ENCODE measurements around the gene ASIC4.

The ASIC4 gene

DNA sequence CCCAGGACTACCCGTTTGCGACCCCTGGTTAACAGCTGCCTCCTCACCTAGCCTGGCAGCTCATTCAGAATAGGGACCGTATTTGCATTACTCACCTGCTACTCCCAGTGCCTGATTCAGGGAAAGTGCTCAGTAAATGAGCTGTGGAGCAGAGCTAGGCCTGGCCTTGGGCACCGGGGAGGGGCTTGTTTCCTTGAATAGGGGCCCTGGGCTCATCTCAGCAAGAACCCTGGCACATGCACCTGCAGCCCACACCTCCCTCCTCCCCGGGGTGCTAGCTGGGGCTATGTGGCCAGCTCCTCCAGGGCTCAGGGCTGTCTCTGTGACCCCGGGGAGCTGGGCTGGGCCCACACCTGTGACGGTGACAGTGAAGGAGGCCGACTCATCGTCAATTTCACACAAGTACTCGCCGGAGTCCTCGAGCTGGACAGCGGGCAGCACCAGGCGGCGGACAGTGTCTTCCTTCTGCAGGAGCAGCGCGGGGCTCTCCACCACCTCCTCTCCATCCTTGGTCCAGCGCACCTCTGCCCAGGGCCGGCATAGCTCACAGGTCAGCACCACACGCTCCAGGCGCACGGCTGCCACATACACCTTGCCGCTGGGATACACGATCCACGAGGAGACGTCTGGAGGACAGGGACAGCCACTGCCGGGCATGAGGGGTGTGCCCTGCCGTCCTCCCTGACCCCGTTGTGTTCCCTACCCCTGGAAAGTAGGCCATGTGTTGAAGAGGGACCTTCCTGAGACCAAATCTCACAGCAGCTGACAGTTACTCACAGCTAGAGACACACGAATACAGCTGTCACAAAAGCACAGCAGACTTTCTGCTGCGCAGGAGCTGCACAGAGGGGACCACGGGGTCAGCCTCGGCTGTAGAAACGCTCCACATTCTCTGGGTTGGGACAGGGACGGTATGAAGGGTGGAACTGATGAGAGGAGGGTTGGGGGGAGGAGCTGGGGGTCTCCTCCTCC is 48.1 kb downstream of the ASIC4 start:
- H3K4me3 ChIP-seq (ENCODE audit: low read depth, low read length) = no peak overlapping the region
- TF ChIP-seq, protein P1, sequence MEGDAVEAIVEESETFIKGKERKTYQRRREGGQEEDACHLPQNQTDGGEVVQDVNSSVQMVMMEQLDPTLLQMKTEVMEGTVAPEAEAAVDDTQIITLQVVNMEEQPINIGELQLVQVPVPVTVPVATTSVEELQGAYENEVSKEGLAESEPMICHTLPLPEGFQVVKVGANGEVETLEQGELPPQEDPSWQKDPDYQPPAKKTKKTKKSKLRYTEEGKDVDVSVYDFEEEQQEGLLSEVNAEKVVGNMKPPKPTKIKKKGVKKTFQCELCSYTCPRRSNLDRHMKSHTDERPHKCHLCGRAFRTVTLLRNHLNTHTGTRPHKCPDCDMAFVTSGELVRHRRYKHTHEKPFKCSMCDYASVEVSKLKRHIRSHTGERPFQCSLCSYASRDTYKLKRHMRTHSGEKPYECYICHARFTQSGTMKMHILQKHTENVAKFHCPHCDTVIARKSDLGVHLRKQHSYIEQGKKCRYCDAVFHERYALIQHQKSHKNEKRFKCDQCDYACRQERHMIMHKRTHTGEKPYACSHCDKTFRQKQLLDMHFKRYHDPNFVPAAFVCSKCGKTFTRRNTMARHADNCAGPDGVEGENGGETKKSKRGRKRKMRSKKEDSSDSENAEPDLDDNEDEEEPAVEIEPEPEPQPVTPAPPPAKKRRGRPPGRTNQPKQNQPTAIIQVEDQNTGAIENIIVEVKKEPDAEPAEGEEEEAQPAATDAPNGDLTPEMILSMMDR (IDR thresholded peaks at IDR 0.05; ENCODE audit: insufficient read depth, low read depth, low read length, missing control alignments) = no peak
- DNase-seq (ENCODE audit: low read depth) = no peak

DNA sequence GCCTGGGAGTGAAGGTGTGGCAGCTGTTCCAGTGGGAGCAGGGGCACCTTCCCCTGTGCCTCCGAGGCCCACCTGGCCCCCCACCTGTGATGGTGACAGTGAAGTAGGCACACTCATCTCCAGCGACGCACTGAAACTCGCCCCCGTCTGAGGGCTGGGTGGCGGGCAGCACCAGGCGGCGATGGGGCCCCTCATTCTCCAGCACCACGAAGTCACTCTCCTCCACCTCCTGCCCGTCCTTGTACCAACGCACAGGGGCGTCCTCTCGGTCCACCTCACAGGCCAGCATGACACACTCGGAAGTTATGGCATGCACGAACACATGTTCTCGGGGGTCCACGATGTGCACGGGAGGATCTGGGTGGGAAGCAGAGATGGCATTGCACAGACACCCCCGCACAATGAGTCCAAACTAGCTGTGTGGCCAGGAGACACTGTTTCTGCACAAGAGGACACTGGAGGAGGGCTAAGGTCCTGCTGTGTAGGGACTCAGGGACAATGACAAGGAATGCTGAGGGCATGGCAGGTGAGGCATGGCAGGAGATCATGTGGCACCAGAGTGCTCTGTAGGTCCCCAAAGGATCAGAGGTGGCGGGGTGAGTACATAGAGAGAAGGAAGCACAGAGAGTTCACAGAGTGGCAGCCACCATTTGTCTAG is 49.1 kb downstream of the ASIC4 start:
- no peak overlapping the region for H3K4me3 ChIP-seq (ENCODE audit: low read depth, low read length)
- no peak for DNase-seq (ENCODE audit: low read depth)
- TF ChIP-seq, protein P1 (IDR thresholded peaks at IDR 0.05; ENCODE audit: insufficient read depth, low read depth, low read length, missing control alignments) = no peak

DNA sequence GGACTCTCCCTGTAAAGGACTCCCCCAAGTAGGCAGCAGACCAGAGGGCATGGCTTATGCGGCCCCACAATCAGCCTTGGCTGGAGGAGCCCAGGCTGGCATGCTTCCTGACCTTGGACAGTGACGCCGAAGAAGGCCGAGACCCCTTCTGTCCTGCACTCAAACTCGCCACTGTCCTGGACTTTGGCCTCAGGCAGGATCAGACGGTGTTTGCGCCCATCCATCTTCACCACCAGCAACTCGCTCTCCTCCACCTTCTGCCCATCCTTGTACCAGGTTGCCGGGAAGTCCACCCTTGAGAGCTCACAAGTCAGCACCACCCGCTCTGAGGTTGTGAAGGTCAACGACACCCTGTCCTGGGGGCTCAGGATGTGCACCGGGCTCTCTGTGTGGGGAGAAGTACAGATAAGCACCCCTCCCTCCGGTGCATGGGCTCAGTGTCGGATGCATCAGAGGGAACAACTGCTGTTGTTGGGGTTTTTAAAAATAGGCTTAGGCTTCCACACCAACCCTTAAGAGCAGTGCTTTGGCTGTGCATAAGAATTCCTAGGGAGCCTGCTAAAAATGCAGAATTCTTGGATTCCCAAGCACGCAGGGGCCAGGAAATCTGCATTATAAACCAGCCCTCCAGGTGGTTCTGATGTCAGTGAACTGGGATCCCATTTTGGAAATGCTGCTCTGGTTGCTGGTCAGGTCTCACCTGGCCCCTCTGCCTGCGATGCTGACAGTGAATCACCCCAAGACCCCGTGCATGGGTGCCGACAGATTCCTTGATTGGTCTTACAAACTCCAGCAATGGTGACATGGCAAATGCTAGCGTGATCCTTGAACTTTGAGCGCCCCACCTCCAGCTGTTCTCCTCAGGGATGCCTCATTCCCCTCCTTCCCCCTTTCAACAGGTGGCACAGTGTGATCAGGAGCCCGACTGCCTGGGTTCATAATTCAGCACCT is 51.1 kb downstream of the ASIC4 start:
- DNase-seq (ENCODE audit: low read depth) = no peak
- TF ChIP-seq, protein P1 (IDR thresholded peaks at IDR 0.05; ENCODE audit: insufficient read depth, low read depth, low read length, missing control alignments) = no peak
- no peak overlapping the region for H3K4me3 ChIP-seq (ENCODE audit: low read depth, low read length)

DNA sequence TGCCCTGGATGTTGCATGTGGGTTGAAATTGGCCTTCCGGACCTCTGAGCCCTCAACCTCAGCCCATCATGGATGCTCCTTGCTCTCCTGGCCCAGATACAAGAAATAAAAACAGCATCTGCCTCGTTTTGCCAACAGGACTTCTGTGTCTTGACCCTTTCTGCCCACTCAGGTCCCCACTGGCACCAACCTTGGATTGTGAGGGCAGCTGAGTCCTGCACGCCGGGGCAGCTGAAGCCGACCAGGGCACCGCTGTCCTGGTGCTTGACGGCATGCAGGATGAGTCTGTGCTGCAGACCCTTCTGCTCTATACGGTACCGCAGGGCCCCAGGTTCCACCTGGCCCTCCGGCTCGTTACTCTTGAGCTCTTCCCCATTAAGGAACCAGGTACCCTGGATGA is 52.4 kb downstream of the ASIC4 start:
- no peak for DNase-seq (ENCODE audit: low read depth)
- TF ChIP-seq, protein P1 (IDR thresholded peaks at IDR 0.05; ENCODE audit: insufficient read depth, low read depth, low read length, missing control alignments) = no peak
- no peak overlapping the region for H3K4me3 ChIP-seq (ENCODE audit: low read depth, low read length)

DNA sequence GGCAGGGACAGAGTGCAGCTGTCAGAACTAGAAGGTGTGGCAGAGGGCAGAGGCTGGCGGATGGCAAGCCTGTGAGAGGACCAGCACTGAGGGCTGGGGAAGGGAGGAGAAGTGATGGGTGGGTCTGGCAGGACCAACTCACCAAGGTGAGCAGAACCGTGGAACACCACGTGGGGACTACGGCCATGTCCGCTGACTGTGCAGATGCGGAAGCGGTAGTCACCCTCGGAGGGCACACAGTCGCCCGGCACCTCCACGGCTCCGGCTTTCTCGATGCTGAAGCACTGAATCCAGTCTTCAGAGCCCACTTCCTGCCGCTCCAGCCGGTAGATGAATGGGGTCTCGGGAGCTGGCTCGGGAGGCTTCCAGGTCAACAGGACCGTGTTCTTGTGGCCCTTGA is 52.8 kb downstream of the ASIC4 start:
- TF ChIP-seq, protein P1 (IDR thresholded peaks at IDR 0.05; ENCODE audit: insufficient read depth, low read depth, low read length, missing control alignments) = no peak
- DNase-seq (ENCODE audit: low read depth) = no peak

DNA sequence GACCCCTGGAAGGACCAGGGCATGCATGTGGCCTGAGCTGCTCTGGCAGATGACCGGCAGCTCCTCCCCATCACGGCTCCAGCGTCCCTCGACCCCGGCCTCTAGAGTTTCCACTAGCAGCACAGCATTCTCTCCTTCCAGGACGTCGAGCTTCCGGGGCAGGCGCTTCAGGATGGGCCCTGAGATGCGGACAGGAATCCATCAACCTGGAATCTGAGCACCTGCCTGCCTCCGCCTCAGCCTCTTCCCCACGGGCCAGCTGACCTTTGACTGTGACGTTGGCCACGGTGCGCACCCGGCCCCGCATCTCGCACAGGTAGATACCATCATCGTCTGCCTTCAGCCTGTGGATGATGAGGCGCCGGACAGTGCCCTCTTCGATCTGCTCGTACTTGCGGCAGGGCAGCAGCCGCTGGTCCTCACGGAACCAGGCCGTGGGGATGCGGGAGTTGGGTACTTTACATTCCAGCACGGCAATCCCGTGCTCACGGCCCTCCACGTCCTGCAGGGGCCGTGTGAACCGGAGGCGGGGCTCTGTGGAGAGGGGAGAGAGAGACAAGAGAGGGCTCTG is 53.6 kb downstream of the ASIC4 start:
- no peak overlapping the region for H3K4me3 ChIP-seq (ENCODE audit: low read depth, low read length)
- DNase-seq (ENCODE audit: low read depth) = no peak
- TF ChIP-seq, protein P1 (IDR thresholded peaks at IDR 0.05; ENCODE audit: insufficient read depth, low read depth, low read length, missing control alignments) = no peak

More for the DNA sequence above, 52.8 kb downstream of the ASIC4 start:
- no peak overlapping the region for H3K4me3 ChIP-seq (ENCODE audit: low read depth, low read length)

Measured in GM12865 (cell line).